OCI-LY7 (cell line): ENCODE results near the gene CMIP. TPM values are rescaled to one million over a fixed set of nuclear protein-coding genes. Genes with fewer than 3 reads are reported as not detected.

Source experiments
- BruUV-seq: library from RNA; stranded (reverse); fragments of 400-500 nt; replicated peaks from 2 replicates; lab custom pipeline; 2021; lab: Mats Ljungman, UMichigan
- CTCF ChIA-PET: fragments of 300-600 bp; sonication (Branson Sonifier 250); formaldehyde crosslinking; loops from one replicate; lab custom pipeline; 2022; ENCODE audit warnings: antibody characterized with exemption; ENCODE audit not compliant: unreplicated experiment; lab: Charles Lee
- POLR2A ChIA-PET: fragments of 300-600 bp; sonication (Branson Sonifier 250); formaldehyde crosslinking; loops from one replicate; lab custom pipeline; 2022; ENCODE audit warnings: antibody characterized with exemption; lab: Charles Lee
- DNase-seq: peaks from one replicate; pipeline ENCODE4 v3.0.0-alpha.2; 2015; ENCODE audit warnings: low spot score
- H2AFZ ChIP-seq: fragments of 200-600 bp; sonication (generic), shearing (Covaris generic); 2 replicates; pipeline ENCODE4 v1.6.1; 2014; ENCODE audit warnings: mild to moderate bottlenecking, antibody characterized with exemption, low read length, moderate library complexity
- H3K27ac ChIP-seq: fragments of 200-600 bp; sonication (generic); 2 replicates; pipeline ENCODE4 v1.5.1; 2014; ENCODE audit warnings: mixed run types, low read depth, mild to moderate bottlenecking, moderate library complexity, low read length, inconsistent platforms; ENCODE audit not compliant: poor library complexity, severe bottlenecking
- H3K36me3 ChIP-seq: fragments of 200-600 bp; sonication (generic); 2 replicates; pipeline ENCODE4 v1.6.1; 2014; ENCODE audit warnings: mild to moderate bottlenecking, antibody characterized with exemption, low read length, moderate library complexity, mixed read lengths; ENCODE audit not compliant: insufficient read depth
- H3K4me1 ChIP-seq: fragments of 200-600 bp; sonication (generic); 2 replicates; pipeline ENCODE4 v1.5.1; 2014; ENCODE audit warnings: mild to moderate bottlenecking, low read length; ENCODE audit not compliant: insufficient read depth, poor library complexity, severe bottlenecking
- H3K4me2 ChIP-seq: fragments of 200-600 bp; sonication (generic); 2 replicates; pipeline ENCODE4 v1.6.1; 2014; ENCODE audit warnings: mild to moderate bottlenecking, low read length
- H3K4me3 ChIP-seq: fragments of 200-600 bp; sonication (generic); 2 replicates; pipeline ENCODE4 v1.5.1; 2014; ENCODE audit warnings: mild to moderate bottlenecking, low read depth, low read length; ENCODE audit not compliant: poor library complexity, severe bottlenecking
- H3K79me2 ChIP-seq: fragments of 200-600 bp; sonication (generic); 2 replicates; pipeline ENCODE4 v1.6.1; 2016; ENCODE audit warnings: low read depth, mild to moderate bottlenecking, low read length, moderate library complexity, mixed read lengths; ENCODE audit not compliant: insufficient read depth
- H3K9me2 ChIP-seq: fragments of 200-600 bp; sonication (generic); 2 replicates; pipeline ENCODE4 v1.6.1; 2016; ENCODE audit warnings: mild to moderate bottlenecking, low read length, mixed read lengths; ENCODE audit not compliant: insufficient read depth
- H3K9me3 ChIP-seq: fragments of 200-600 bp; sonication (generic); 2 replicates; pipeline ENCODE4 v1.6.1; 2014; ENCODE audit warnings: mild to moderate bottlenecking, mixed run types, low read length, mixed read lengths
- H4K20me1 ChIP-seq: fragments of 200-600 bp; sonication (generic); 2 replicates; pipeline ENCODE4 v1.6.1; 2014; ENCODE audit warnings: mild to moderate bottlenecking, antibody characterized with exemption, low read length, moderate library complexity, mixed read lengths; ENCODE audit not compliant: insufficient read depth
- CTCF ChIP-seq: fragments of 200-600 bp; sonication (generic); conservative IDR thresholded peaks from 2 replicates; pipeline ENCODE4 v1.5.1; 2014; ENCODE audit warnings: mild to moderate bottlenecking, antibody characterized with exemption, low read length, moderate library complexity, mixed read lengths
- EZH2phosphoT487 ChIP-seq: fragments of 200-600 bp; sonication (generic); IDR thresholded peaks from 2 replicates; pipeline ENCODE4 v1.6.1; 2018; ENCODE audit warnings: low read depth, borderline replicate concordance, mild to moderate bottlenecking, mixed run types, antibody characterized with exemption, low read length, moderate library complexity, mixed read lengths
- intact Hi-C: fragments of 100-400 bp; cut with micrococcal nuclease; formaldehyde crosslinking; loops from one replicate; pipeline ENCODE4 v1.10.0; 2022; ENCODE audit not compliant: unreplicated experiment
- total RNA-seq, 2 experiments: library from RNA; depleted of rRNA in 1 of 2; stranded (reverse); fragments of >200 nt in 1 of 2; shearing (Covaris generic) in 1 of 2; gene quantifications; 2 replicates each; pipeline ENCODE4 v1.2.3, GENCODE V29; 2014 to 2022

CMIP gene
- total RNA-seq, 2 experiments from 2014 or later = 15.4 to 70.3 TPM

- Histone ChIP-seq H3K36me3 (peaks cover 10% of the 10 kb centered on the region; the same call in 1 of the 2 replicates), H4K20me1 (peaks cover 12% of the 10 kb centered on the region), H3K4me2 (peak overlapping the region; percentile 53), H3K9me2 (no peaks in the 10 kb centered on the region), H3K27ac (no peak overlapping the region), H3K79me2 (peaks cover 89% of the 10 kb centered on the region), H3K4me1 (peaks cover 58% of the 10 kb centered on the region), H3K9me3 (no peaks in the 10 kb centered on the region), H3K4me3 (no peak overlapping the region), H2AFZ (no peak overlapping the region)
- CTCF ChIA-PET = interaction anchor here (1.0 kb wide), 1 partner anchor 165 kb away, joined by 4 read pairs; no protein-coding TSS in a partner anchor
- TF ChIP-seq CTCF = peak; percentile 43
- TF ChIP-seq EZH2phosphoT487 = no peak
- POLR2A ChIA-PET = interaction anchor here (0.6 to 1.4 kb wide), 4 partner anchors 15 to 277 kb away, joined by 3 to 5 read pairs (median 4); no protein-coding TSS in a partner anchor
- intact Hi-C loops = no loop called here
- no peak for DNase-seq
- no TSS peak for BruUV-seq
These were observed 6.3 kb downstream of the CMIP start for GRCh38 chr16:81450783-81451491.

DNA sequence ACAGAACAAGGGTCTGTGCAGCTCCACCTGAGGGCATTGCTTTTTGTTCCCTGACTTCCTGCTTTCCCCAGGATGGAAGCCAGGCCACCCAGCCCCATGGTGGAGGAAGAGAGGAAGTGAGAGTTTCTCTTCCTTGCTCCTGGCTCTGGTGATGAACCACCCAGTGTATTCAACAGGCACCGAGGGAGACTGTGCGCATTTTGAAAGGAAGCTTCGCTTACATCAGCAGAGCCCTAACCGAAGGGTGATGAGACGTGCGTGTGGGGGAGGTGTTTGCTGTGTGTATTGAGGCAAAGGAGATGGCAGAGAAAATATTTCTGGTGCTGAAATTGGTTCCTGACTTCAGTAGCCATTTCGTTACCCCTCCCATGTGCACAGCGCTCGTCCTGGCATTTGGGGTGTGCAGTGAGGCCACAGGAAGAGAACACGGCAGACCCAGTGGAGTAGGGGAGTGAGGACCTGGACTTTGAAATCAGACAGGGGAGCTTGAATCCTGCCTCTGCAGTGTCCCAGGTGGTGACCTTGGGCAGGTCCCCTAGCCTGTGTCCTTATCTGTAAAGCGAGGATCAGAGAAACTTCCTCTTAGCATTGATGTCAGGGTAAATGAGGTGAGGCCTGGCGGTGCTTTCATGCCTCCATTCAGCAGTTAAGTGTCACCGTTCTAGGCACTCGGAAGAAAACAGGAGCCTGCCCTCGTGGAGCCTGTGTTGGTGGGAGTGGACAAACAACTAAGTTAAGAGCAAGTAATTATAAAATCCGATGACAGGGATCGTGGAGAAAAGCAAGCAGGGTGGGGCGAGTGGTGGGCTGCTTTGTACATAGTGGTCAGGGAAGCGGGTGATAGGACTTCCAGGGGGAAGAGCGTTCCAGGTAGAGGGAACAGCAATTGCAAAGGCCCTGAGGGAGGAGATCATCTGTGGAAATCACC, 7.4 kb downstream of the CMIP start:
- H3K4me3 ChIP-seq = no peak overlapping the region
- intact Hi-C loops = no loop called here

More for the DNA sequence above, 7.4 kb downstream of the CMIP start:
- ChIA-PET POLR2A (interaction anchor here (0.6 to 1.4 kb wide), 4 partner anchors 18 to 375 kb away, joined by 4 to 5 read pairs (median 5); no protein-coding TSS in a partner anchor), CTCF (interaction anchor here (1.0 kb wide), 1 partner anchor 164 kb away, joined by 4 read pairs; no protein-coding TSS in a partner anchor)
- BruUV-seq = no TSS peak
- DNase-seq = no peak
- Histone ChIP-seq H4K20me1 (peaks cover 12% of the 10 kb centered on the region), H3K9me2 (no peaks in the 10 kb centered on the region), H3K4me2 (peak overlapping the region; percentile 53), H3K4me1 (peaks cover 50% of the 10 kb centered on the region), H2AFZ (no peak overlapping the region), H3K9me3 (no peaks in the 10 kb centered on the region), H3K36me3 (peaks cover 10% of the 10 kb centered on the region; the same call in 1 of the 2 replicates), H3K27ac (no peak overlapping the region), H3K79me2 (peaks cover 78% of the 10 kb centered on the region)
- TF ChIP-seq CTCF (no peak), EZH2phosphoT487 (no peak)
